HG03520 (cell line): Measurements from ENCODE around the gene CDC25B.

ENCODE experiments used
- ATAC-seq: cut with Tn5 transposase; IDR thresholded peaks from one replicate; pipeline ENCODE4 v1.9.1; 2021; ENCODE audit warnings: mild to moderate bottlenecking, moderate library complexity; ENCODE audit not compliant: unreplicated experiment

CDC25B gene

GRCh38 chr20:3763671-3764601 is 32.2 kb upstream of the CDC25B start:
- no peak for ATAC-seq

- ATAC-seq, result no peak
These were observed 31.5 kb upstream of the CDC25B start for GRCh38 chr20:3764659-3765058.

GRCh38 chr20:3765171-3765882 is 30.8 kb upstream of the CDC25B start:
- ATAC-seq, result no peak

- ATAC-seq, result no peak
These were observed 29.5 kb upstream of the CDC25B start for GRCh38 chr20:3766422-3767109.

- ATAC-seq, result no peak
These were observed 29.0 kb upstream of the CDC25B start for GRCh38 chr20:3767110-3767426.

GRCh38 chr20:3767427-3768341 is 28.4 kb upstream of the CDC25B start, which contains the start of gene ADISSP:
Gene ADISSP, minus strand, starts transcription at chr20:3767753. Its CDS starts 7,653 bp downstream, at chr20:3760100.
- peak; percentile 84 for ATAC-seq

GRCh38 chr20:3768342-3769130 is 27.6 kb upstream of the CDC25B start:
- ATAC-seq, result peak; percentile 32

- ATAC-seq, result no peak
These were observed 24.5 kb upstream of the CDC25B start for GRCh38 chr20:3771552-3772058.

- ATAC-seq, result no peak
These were observed 20.5 kb upstream of the CDC25B start for GRCh38 chr20:3775457-3776108.

- no peak for ATAC-seq
These were observed 18.8 kb upstream of the CDC25B start for GRCh38 chr20:3777381-3777715.

GRCh38 chr20:3777716-3778629 is 18.1 kb upstream of the CDC25B start:
- ATAC-seq, result no peak

GRCh38 chr20:3778976-3779375 is 17.1 kb upstream of the CDC25B start:
- no peak for ATAC-seq

- ATAC-seq, result peak; percentile 47
These were observed 14.8 kb upstream of the CDC25B start, which contains the start of gene SPEF1 for GRCh38 chr20:3781153-3781910. Gene SPEF1, minus strand, starts transcription at chr20:3781448. Its CDS starts 161 bp downstream, at chr20:3781287.

GRCh38 chr20:3782597-3782996 is 13.5 kb upstream of the CDC25B start:
- no peak for ATAC-seq

GRCh38 chr20:3783068-3783489 is 13.0 kb upstream of the CDC25B start:
- ATAC-seq, result no peak

GRCh38 chr20:3783511-3784195 is 12.5 kb upstream of the CDC25B start:
- ATAC-seq, result no peak
